Measurements from ENCODE around the gene STXBP4.

The STXBP4 gene

GRCh38 chr17:55159251-55159650, 190.7 kb downstream of the STXBP4 start:
- TF ChIP-seq REST (IDR thresholded peaks at IDR 0.05; ENCODE audit: insufficient read depth in 1 of 2, low read depth in 2 of 2, low read length in 2 of 2) (no peak), FOXP2 (optimal IDR thresholded peaks at IDR 0.05; ENCODE audit: borderline replicate concordance, extremely low read depth, extremely low read length, insufficient read depth) (no peak), SIN3A (IDR thresholded peaks at IDR 0.05; ENCODE audit: borderline replicate concordance, insufficient read depth, low read length) (no peak), POLR2AphosphoS5 (IDR thresholded peaks at IDR 0.05; ENCODE audit: low read depth, low read length) (no peak), TAF1 (IDR thresholded peaks at IDR 0.05; ENCODE audit: borderline replicate concordance, insufficient read depth, low read length) (no peak)

DNA sequence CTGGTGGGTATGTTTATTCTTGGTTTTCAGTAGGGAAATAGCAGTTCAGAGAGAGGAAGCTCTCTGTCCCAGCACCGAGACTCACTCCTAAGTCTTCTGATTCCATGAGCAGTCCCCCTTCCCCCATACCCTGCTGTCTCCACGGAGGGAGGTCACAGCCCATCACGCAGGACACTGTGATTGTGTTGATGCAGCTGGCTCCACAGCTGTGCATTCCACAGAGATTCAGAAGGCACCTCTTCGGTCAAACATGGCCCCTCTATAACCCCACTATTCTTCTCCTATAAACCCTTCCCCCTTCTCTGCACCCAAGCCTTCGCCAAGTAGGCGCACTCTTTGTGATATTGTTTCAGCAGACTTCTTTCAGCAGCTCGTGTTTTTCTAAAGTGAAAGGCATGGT, 191.9 kb downstream of the STXBP4 start:
- TF ChIP-seq FOXP2 (optimal IDR thresholded peaks at IDR 0.05; ENCODE audit: borderline replicate concordance, extremely low read depth, extremely low read length, insufficient read depth) = no peak
- TF ChIP-seq SIN3A (IDR thresholded peaks at IDR 0.05; ENCODE audit: borderline replicate concordance, insufficient read depth, low read length) = no peak
- no peak for TF ChIP-seq REST (IDR thresholded peaks at IDR 0.05; ENCODE audit: insufficient read depth in 1 of 2, low read depth in 2 of 2, low read length in 2 of 2)
- no peak for TF ChIP-seq TAF1 (IDR thresholded peaks at IDR 0.05; ENCODE audit: borderline replicate concordance, insufficient read depth, low read length)

- TF ChIP-seq REST (IDR thresholded peaks at IDR 0.05; ENCODE audit: insufficient read depth in 1 of 2, low read depth in 2 of 2, low read length in 2 of 2) (no peak), FOXP2 (optimal IDR thresholded peaks at IDR 0.05; ENCODE audit: borderline replicate concordance, extremely low read depth, extremely low read length, insufficient read depth) (no peak), TAF1 (IDR thresholded peaks at IDR 0.05; ENCODE audit: borderline replicate concordance, insufficient read depth, low read length) (no peak), POLR2AphosphoS5 (IDR thresholded peaks at IDR 0.05; ENCODE audit: low read depth, low read length) (no peak), SIN3A (IDR thresholded peaks at IDR 0.05; ENCODE audit: borderline replicate concordance, insufficient read depth, low read length) (no peak)
Measured at GRCh38 chr17:55161935-55162555, 193.5 kb downstream of the STXBP4 start.

DNA sequence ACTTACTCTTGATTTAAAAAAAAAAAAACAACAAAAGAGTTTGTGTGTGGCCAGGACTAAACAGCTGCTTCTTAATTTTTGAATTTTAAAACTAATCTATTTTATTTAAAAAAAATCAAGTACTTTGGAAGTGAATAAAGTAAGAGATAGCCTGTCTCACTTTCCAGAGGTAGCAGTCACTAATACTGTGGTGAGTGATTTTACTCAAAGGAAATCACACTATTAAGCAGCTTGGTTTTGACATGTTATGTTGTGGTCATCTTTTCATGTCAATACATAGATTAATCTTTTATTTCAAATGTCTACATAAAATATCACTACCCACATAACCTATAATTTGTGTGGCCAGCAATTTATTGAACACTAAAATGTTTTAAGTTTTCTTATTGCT, 194.0 kb downstream of the STXBP4 start:
- TF ChIP-seq SIN3A (IDR thresholded peaks at IDR 0.05; ENCODE audit: borderline replicate concordance, insufficient read depth, low read length) (no peak), POLR2AphosphoS5 (IDR thresholded peaks at IDR 0.05; ENCODE audit: low read depth, low read length) (no peak), TAF1 (IDR thresholded peaks at IDR 0.05; ENCODE audit: borderline replicate concordance, insufficient read depth, low read length) (no peak), FOXP2 (optimal IDR thresholded peaks at IDR 0.05; ENCODE audit: borderline replicate concordance, extremely low read depth, extremely low read length, insufficient read depth) (no peak), REST (IDR thresholded peaks at IDR 0.05; ENCODE audit: insufficient read depth in 1 of 2, low read depth in 2 of 2, low read length in 2 of 2) (no peak)

DNA sequence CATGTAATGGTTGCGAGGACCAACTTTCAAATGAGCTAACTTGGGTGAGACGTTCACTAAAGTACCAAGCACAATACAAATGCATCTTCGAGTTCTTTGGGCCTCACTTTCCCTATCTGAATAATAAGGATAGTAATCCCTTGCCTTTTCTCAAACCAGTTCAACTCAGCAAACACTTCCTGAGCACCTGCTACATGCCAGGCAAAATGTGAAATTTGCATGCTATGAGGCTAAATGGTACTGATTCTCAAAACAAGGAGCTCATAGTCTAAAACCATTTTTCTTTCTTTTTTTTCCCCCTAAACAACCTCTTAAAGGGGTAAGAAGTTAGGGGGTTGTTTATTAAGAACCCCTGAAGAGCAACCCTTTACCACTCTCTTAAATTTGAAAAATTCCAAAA, 194.8 kb downstream of the STXBP4 start:
- TF ChIP-seq SIN3A (IDR thresholded peaks at IDR 0.05; ENCODE audit: borderline replicate concordance, insufficient read depth, low read length) (no peak), POLR2AphosphoS5 (IDR thresholded peaks at IDR 0.05; ENCODE audit: low read depth, low read length) (no peak), REST (IDR thresholded peaks at IDR 0.05; ENCODE audit: insufficient read depth in 1 of 2, low read depth in 2 of 2, low read length in 2 of 2) (no peak), TAF1 (IDR thresholded peaks at IDR 0.05; ENCODE audit: borderline replicate concordance, insufficient read depth, low read length) (no peak), FOXP2 (optimal IDR thresholded peaks at IDR 0.05; ENCODE audit: borderline replicate concordance, extremely low read depth, extremely low read length, insufficient read depth) (no peak)
